NCI-H2107 (cell line): Measurements from ENCODE around the gene DDX59.

Experiments
- DNase-seq: peaks from one replicate; lab custom pipeline; 2025; lab: John Stamatoyannopoulos, UW

Gene DDX59

GRCh38 chr1:200628223-200628881 lies 41.4 kb downstream of the DDX59 start:
- DNase-seq = no peak

- no peak for DNase-seq
Observed at GRCh38 chr1:200627575-200628222, 42.0 kb downstream of the DDX59 start.

- DNase-seq = no peak
Observed at GRCh38 chr1:200626853-200627534, 42.7 kb downstream of the DDX59 start.

- DNase-seq = no peak
Observed at GRCh38 chr1:200625381-200625824, 44.3 kb downstream of the DDX59 start.

- DNase-seq = no peak
Observed at GRCh38 chr1:200624679-200625335, 44.9 kb downstream of the DDX59 start.

- peak; percentile 95 for DNase-seq
Observed at GRCh38 chr1:200620273-200621131, 49.2 kb downstream of the DDX59 start, which contains the start of gene KIF14. Gene KIF14, minus strand, starts transcription at chr1:200620751. Its CDS starts 2,028 bp downstream, at chr1:200618723.

GRCh38 chr1:200619894-200620272 lies 49.8 kb downstream of the DDX59 start:
- no peak for DNase-seq

GRCh38 chr1:200610846-200611245 lies 58.9 kb downstream of the DDX59 start:
- no peak for DNase-seq

GRCh38 chr1:200602632-200603031 lies 67.1 kb downstream of the DDX59 start:
- DNase-seq = no peak
